GM10266 (cell line): ENCODE measurements around the gene MARCHF3.
"Not testable (repeated sequence)": the region's sequence is repeated elsewhere in the genome, so short reads cannot be mapped to it uniquely, and the experiment has no call there.

Experiments
- DNase-seq: peaks from one replicate; pipeline ENCODE4 v3.0.0; 2012; ENCODE audit errors: extremely low spot score
- CTCF ChIP-seq: IDR thresholded peaks from 2 replicates; pipeline ENCODE4 v1.5.1; 2012; ENCODE audit warnings: mild to moderate bottlenecking, low read depth; ENCODE audit not compliant: control insufficient read depth, insufficient read depth; ENCODE audit errors: missing control alignments

The MARCHF3 gene

DNA sequence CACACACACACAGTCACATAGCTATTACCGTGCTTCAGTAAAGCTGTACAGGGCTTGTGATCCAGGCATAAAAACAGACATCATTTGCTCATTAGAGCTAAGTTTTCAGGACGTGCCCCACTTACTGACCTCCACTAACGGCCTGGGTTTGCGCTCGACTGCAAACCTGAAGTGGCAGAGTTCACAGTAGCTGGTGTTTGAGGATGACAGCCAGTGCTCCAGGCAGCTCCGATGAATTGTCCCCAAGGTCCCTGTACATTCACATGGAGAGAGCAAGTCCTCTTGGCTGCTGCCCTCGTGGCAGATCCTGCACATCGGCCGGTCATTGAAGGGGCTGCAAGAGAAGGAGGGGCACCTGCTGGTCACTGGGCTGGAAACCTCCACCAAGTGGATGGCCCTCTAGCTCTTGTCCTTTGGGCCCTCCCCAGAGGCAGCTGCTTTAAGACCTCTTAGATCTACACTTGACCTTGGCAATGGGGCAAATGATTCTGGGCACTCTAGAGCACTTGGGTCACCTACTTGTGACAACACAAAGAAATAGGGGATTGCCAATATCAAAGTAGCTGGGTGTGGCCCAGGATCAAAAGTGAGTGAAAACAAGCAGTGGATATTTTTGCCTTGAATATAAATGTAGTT, 115.4 kb downstream of the MARCHF3 start:
- no peak for TF ChIP-seq CTCF
- no peak for DNase-seq

DNA sequence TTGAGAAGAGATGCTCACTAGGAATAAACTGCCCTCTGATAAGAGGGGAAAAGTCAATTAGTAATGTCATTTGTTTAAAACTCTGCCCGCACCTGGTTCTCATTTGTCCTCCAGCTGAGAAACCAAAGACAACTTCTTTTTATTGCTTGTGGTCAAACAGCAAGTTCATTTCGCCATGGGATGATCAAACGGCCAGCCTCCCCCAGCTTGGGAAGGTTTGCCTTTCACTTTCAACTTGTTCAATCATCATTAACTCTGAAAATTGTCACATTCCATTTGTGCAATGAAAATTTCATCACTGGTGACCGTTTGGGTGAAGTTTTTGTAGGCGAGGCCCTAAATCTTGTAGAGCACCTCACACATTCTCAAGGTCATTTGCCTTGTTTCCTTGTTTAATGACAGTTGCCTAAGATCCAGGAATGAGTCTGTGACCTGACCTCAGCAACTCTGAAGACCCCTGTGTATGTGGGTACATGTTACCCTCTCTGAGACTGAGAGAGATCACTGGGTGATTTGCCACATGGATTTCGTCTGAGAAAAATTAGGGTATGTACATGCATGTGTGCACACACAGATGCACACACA, 117.7 kb downstream of the MARCHF3 start:
- no peak for TF ChIP-seq CTCF
- no peak for DNase-seq

DNA sequence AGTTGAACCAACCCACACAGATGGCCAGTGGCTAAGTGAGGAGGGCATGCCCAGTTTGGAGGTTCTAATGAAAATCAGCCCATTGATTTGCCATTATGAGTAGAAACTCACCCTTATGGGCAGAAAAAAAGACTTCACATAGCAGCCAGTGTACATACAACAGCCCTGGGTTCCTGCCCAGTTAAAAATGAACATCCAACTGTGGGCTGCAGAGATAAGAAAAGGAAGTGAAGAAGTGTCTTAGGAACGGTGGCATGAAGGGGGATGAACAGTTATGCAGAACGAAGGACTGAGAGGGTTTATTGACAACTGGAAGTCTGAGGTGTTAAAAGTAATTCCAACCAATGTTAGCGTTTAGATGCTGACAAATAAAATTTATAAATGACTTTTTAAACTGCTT, 118.4 kb downstream of the MARCHF3 start:
- no peak for TF ChIP-seq CTCF
- no peak for DNase-seq

GRCh38 chr5:126909856-126910255, 120.5 kb downstream of the MARCHF3 start:
- no peak for TF ChIP-seq CTCF
- no peak for DNase-seq

- not testable (repeated sequence) for DNase-seq
Observed at GRCh38 chr5:126904407-126904806, 126.0 kb downstream of the MARCHF3 start.

DNA sequence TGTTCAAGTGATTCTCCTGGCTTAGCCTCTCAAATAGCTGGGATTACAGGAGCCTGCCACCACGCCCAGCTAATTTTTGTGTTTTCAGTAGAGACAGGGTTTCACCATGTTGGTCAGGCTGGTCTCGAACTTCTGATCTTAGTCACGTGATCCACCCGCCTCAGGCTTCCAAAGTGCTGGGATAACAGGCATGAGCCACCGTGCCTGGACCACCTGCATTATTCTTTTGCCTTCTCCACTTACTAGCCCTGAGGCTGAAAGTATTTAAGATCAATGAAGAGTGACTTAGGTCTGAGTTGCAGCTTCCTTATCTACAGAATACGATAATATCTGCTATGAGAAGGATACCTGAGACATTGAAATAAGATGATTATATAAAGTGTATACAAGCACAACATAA, 129.6 kb downstream of the MARCHF3 start:
- no peak for DNase-seq
- TF ChIP-seq CTCF, result no peak

DNA sequence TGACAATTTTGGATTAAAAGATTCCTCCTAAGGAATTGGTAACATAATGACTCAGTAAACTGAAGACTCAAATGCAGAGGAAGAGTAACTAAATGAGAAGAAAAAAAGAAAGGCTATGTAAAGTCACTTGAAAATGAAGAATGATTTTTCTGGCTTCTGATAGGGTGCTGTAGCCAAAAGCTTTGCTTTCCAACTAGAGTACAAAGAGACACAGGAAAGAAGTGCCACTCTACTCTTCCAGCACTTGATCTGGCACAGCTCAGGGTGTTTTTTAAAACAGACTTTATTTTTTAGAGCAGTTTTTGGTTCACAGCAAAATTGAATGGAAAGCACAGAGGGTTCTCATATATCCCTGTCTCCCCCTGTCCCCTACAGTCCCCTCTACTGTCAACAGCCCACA, 130.9 kb downstream of the MARCHF3 start:
- no peak for DNase-seq
- TF ChIP-seq CTCF, result no peak

- TF ChIP-seq CTCF, result no peak
- DNase-seq, result no peak
Observed at GRCh38 chr5:126897851-126898630, 132.3 kb downstream of the MARCHF3 start.
